Keratinocyte (primary cell): ENCODE results near the gene LAMC3. TPM values are rescaled to one million over a fixed set of nuclear protein-coding genes. Genes with fewer than 3 reads are reported as not detected.

ENCODE experiments used
- DNase-seq: peaks from one replicate; pipeline ENCODE4 v3.0.0-alpha.2; 2011; ENCODE audit warnings: low read depth, missing footprints, low spot score
- FAIRE-seq: peaks from 2 replicates; lab custom pipeline; 2011; peaks lifted over from hg19 to GRCh38; lab: Jason Lieb, UNC
- H2AFZ ChIP-seq: 2 replicates; pipeline ENCODE4 v1.6.0; 2012; ENCODE audit warnings: low read length, control low read depth, inconsistent platforms; ENCODE audit not compliant: control insufficient read depth
- H3K27ac ChIP-seq: 2 replicates; pipeline ENCODE4 v1.5.1; 2011; ENCODE audit warnings: low read length; ENCODE audit not compliant: control insufficient read depth, insufficient read depth
- H3K27me3 ChIP-seq: 3 replicates; pipeline ENCODE4 v1.6.0; 2011; ENCODE audit warnings: low read length; ENCODE audit not compliant: control insufficient read depth, insufficient read depth; ENCODE audit errors: extremely low read depth
- H3K36me3 ChIP-seq, 2 experiments: 2 replicates in 1 of 2; 3 replicates in 1 of 2; pipeline ENCODE4 v1.5.1; 2011; ENCODE audit warnings: low read length in 2 of 2, mild to moderate bottlenecking in 1 of 2; ENCODE audit not compliant: control insufficient read depth in 2 of 2, insufficient read depth in 2 of 2; ENCODE audit errors: extremely low read depth in 1 of 2
- H3K4me1 ChIP-seq: 3 replicates; pipeline ENCODE4 v1.5.1; 2011; ENCODE audit warnings: low read length; ENCODE audit not compliant: control insufficient read depth, insufficient read depth; ENCODE audit errors: extremely low read depth
- H3K4me2 ChIP-seq: 3 replicates; pipeline ENCODE4 v1.6.0; 2011; ENCODE audit warnings: low read depth, low read length; ENCODE audit not compliant: control insufficient read depth, insufficient read depth; ENCODE audit errors: extremely low read depth
- H3K4me3 ChIP-seq, 3 experiments: fragments of 200-600 bp in 1 of 3; sonication (generic) in 1 of 3; 2 replicates in 2 of 3; 3 replicates in 1 of 3; pipeline ENCODE4 v1.5.1; 2011 to 2016; ENCODE audit warnings: low read length in 3 of 3, mild to moderate bottlenecking in 3 of 3, control low read depth in 2 of 3, inconsistent platforms in 1 of 3, low read depth in 1 of 3, mixed read lengths in 1 of 3, mixed run types in 1 of 3, moderate library complexity in 1 of 3; ENCODE audit not compliant: control insufficient read depth in 2 of 3, insufficient read depth in 2 of 3; ENCODE audit errors: extremely low read depth in 1 of 3
- H3K79me2 ChIP-seq: 2 replicates; pipeline ENCODE4 v1.6.0; 2012; ENCODE audit warnings: low read length; ENCODE audit not compliant: control insufficient read depth, insufficient read depth
- H3K9ac ChIP-seq: 3 replicates; pipeline ENCODE4 v1.6.0; 2011; ENCODE audit warnings: low read length; ENCODE audit not compliant: control insufficient read depth, insufficient read depth; ENCODE audit errors: extremely low read depth
- H3K9me1 ChIP-seq: 3 replicates; pipeline ENCODE4 v1.6.0; 2011; ENCODE audit warnings: low read length; ENCODE audit not compliant: control insufficient read depth, insufficient read depth; ENCODE audit errors: extremely low read depth
- H3K9me3 ChIP-seq: 2 replicates; pipeline ENCODE4 v1.5.1; 2012; ENCODE audit warnings: low read depth, low read length; ENCODE audit not compliant: control insufficient read depth
- H4K20me1 ChIP-seq: 3 replicates; pipeline ENCODE4 v1.6.0; 2011; ENCODE audit warnings: low read length; ENCODE audit not compliant: control insufficient read depth, insufficient read depth; ENCODE audit errors: extremely low read depth
- EZH2 ChIP-seq: IDR thresholded peaks from one replicate; pipeline ENCODE4 v1.6.1; 2012; ENCODE audit warnings: inconsistent platforms, mild to moderate bottlenecking, low read length, moderate library complexity
- dilution Hi-C: fragments of 300-500 bp; cut with MboI; formaldehyde crosslinking; loops from one replicate; pipeline ENCODE4 v1.7.0; 2020; ENCODE audit warnings: low sequenced_read_pairs; ENCODE audit not compliant: extremely low pct_ligation_motif_present
- polyA plus RNA-seq, 5 experiments: library from polyadenylated mRNA; depleted of rRNA in 3 of 5; stranded (reverse) in 3 of 5; stranded (forward) in 1 of 5; unstranded in 1 of 5; fragments of >200 nt; gene quantifications; 1 replicate in 1 of 5; 2 replicates in 3 of 5; 3 replicates in 1 of 5; pipeline versions ENCODE4 v1.2.1 to v1.2.3, GENCODE V29; 2011 to 2012; ENCODE audit warnings: missing spikeins in 2 of 5, low read depth in 1 of 5, low replicate concordance in 1 of 5
- TF ChIP-seq, protein P1 (sequence below), 3 experiments: IDR thresholded peaks in 1 of 3; conservative IDR thresholded peaks in 1 of 3; optimal IDR thresholded peaks in 1 of 3; 2 replicates in 2 of 3; 3 replicates in 1 of 3; pipeline versions ENCODE3 to v1.5.1; 2011; ENCODE audit warnings: low read length in 3 of 3, mild to moderate bottlenecking in 3 of 3, moderate library complexity in 2 of 3, control low read depth in 1 of 3, inconsistent platforms in 1 of 3; ENCODE audit not compliant: insufficient read depth in 2 of 3; ENCODE audit errors: extremely low read depth in 1 of 3

LAMC3 gene
- polyA plus RNA-seq, 1 donor (not counting 4 experiments of a cell fraction or from before 2014, with no cell fraction given), result not detected

DNA sequence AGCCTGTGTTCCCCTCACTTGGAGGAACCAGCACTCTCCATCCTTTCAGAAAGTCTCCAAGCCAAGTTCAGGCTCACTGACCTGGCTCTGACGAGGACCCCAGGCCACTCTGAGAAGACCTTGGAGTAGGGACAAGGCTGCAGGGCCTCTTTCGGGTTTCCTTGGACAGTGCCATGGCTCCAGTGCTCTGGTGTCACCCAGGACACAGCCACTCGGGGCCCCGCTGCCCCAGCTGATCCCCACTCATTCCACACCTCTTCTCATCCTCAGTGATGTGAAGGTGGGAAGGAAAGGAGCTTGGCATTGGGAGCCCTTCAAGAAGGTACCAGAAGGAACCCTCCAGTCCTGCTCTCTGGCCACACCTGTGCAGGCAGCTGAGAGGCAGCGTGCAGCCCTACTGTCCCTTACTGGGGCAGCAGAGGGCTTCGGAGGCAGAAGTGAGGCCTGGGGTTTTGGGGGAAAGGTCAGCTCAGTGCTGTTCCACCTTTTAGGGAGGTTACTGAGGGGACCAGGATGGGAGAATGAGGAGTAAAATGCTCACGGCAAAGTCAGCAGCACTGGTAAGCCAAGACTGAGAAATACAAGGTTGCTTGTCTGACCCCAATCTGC lies 111.8 kb downstream of the LAMC3 start:
- FAIRE-seq, result no peak
- H4K20me1 ChIP-seq, result no peaks in the 10 kb centered on the region
- peaks cover 2% of the 10 kb centered on the region for H3K9me1 ChIP-seq
- no peaks in the 10 kb centered on the region for H3K27me3 ChIP-seq
- no peak for TF ChIP-seq EZH2
- TF ChIP-seq, protein P1, sequence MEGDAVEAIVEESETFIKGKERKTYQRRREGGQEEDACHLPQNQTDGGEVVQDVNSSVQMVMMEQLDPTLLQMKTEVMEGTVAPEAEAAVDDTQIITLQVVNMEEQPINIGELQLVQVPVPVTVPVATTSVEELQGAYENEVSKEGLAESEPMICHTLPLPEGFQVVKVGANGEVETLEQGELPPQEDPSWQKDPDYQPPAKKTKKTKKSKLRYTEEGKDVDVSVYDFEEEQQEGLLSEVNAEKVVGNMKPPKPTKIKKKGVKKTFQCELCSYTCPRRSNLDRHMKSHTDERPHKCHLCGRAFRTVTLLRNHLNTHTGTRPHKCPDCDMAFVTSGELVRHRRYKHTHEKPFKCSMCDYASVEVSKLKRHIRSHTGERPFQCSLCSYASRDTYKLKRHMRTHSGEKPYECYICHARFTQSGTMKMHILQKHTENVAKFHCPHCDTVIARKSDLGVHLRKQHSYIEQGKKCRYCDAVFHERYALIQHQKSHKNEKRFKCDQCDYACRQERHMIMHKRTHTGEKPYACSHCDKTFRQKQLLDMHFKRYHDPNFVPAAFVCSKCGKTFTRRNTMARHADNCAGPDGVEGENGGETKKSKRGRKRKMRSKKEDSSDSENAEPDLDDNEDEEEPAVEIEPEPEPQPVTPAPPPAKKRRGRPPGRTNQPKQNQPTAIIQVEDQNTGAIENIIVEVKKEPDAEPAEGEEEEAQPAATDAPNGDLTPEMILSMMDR (optimal IDR thresholded peaks at IDR 0.05 in 1 of 3, IDR thresholded peaks at IDR 0.05 in 1 of 3, conservative IDR thresholded peaks at IDR 0.05 in 1 of 3; ENCODE audit: extremely low read depth in 1 of 3, insufficient read depth in 2 of 3, low read length in 3 of 3), result no peak
- no peaks in the 10 kb centered on the region for H3K4me1 ChIP-seq
- H3K27ac ChIP-seq, result no peak overlapping the region
- H3K79me2 ChIP-seq, result peaks cover 5% of the 10 kb centered on the region
- H2AFZ ChIP-seq, result no peak overlapping the region
- H3K4me3 ChIP-seq, result no peak overlapping the region
- no peak for DNase-seq
- no peaks in the 10 kb centered on the region for H3K36me3 ChIP-seq
- no peaks in the 10 kb centered on the region for H3K9me3 ChIP-seq
- dilution Hi-C loops, result no loop called here
- H3K4me2 ChIP-seq, result no peak overlapping the region
- no peak overlapping the region for H3K9ac ChIP-seq

DNA sequence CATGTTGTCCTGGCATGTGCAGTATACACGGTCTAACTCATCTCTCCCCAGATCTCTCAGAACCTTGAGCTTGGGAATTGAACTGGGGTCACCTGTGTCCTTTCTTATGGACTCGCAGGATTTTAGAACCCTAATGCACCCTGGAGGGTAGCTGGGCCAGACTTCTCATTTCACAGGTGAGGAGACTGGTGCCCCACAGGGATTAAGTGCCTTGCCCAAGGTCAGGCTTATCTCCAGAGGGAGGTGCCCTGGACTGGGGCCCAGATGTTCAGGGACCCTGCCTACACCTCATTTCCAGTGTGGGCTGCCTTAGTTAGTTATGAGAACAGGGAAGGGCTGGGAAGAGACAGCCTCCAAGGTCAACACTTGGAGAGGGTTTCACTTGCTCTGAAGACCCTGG lies 112.4 kb downstream of the LAMC3 start:
- Histone ChIP-seq H2AFZ (no peak overlapping the region), H3K4me1 (peaks cover 4% of the 10 kb centered on the region), H3K27ac (no peak overlapping the region), H3K79me2 (peaks cover 11% of the 10 kb centered on the region), H3K9me1 (peaks cover 2% of the 10 kb centered on the region), H3K9me3 (no peaks in the 10 kb centered on the region), H3K36me3 (no peaks in the 10 kb centered on the region), H4K20me1 (no peaks in the 10 kb centered on the region), H3K27me3 (no peaks in the 10 kb centered on the region), H3K4me3 (no peak overlapping the region), H3K9ac (no peak overlapping the region), H3K4me2 (no peak overlapping the region)
- TF ChIP-seq, protein P1 (optimal IDR thresholded peaks at IDR 0.05 in 1 of 3, IDR thresholded peaks at IDR 0.05 in 1 of 3, conservative IDR thresholded peaks at IDR 0.05 in 1 of 3; ENCODE audit: extremely low read depth in 1 of 3, insufficient read depth in 2 of 3, low read length in 3 of 3), result no peak
- TF ChIP-seq EZH2, result no peak
- dilution Hi-C loops, result no loop called here
- FAIRE-seq (no peak), DNase-seq (no peak)
